HepG2 (cell line): Measurements from ENCODE around the gene SPRY1. TPM values are rescaled to one million over a fixed set of nuclear protein-coding genes. Genes with fewer than 3 reads are reported as not detected.

Experiments
- ATAC-seq: fragments of 200-7000 bp; cut with Tn5 transposase; 3 replicates; pipeline ENCODE4 v1.9.1; 2020; ENCODE audit warnings: mild to moderate bottlenecking, moderate library complexity
- BruUV-seq: library from RNA; stranded (reverse); fragments of 400-500 nt; replicated peaks from 2 replicates; lab custom pipeline; 2021; lab: Mats Ljungman, UMichigan
- CTCF ChIA-PET: fragments of 300-600 bp; formaldehyde crosslinking; extraction: SDS; loops from one replicate; lab custom pipeline; 2021; ENCODE audit warnings: low total read pairs, inconsistent platforms, low intra/inter-chr PET ratio; lab: Yijun Ruan, JAX
- POLR2A ChIA-PET: fragments of 350-600 bp; sonication (Branson Sonifier 250); formaldehyde crosslinking; loops from one replicate; lab custom pipeline; 2020; ENCODE audit warnings: antibody characterized with exemption, inconsistent platforms; lab: Yijun Ruan, JAX
- DNase-seq: peaks from one replicate; pipeline ENCODE4 v3.0.0-alpha.2; 2015; ENCODE audit warnings: low spot score
- FAIRE-seq: peaks from 3 replicates; lab custom pipeline; 2011; peaks lifted over from hg19 to GRCh38; lab: Jason Lieb, UNC
- H2AFZ ChIP-seq: one replicate; pipeline ENCODE4 v1.6.1; 2011; ENCODE audit warnings: low read length, inconsistent platforms
- H3K27ac ChIP-seq: fragments of 300-600 bp; 3 replicates; pipeline ENCODE4 v1.8.0; 2011; ENCODE audit warnings: mixed run types, mild to moderate bottlenecking, mixed read lengths, low read length, inconsistent platforms; ENCODE audit not compliant: insufficient read depth; ENCODE audit errors: extremely low read length
- H3K27me3 ChIP-seq, 2 experiments: fragments of 200-600 bp in 1 of 2; 2 replicates in 1 of 2; 3 replicates in 1 of 2; pipeline versions ENCODE4 v1.6.0 to v1.8.0; 2011; ENCODE audit warnings: low read length in 2 of 2, mild to moderate bottlenecking in 2 of 2, moderate library complexity in 2 of 2, inconsistent platforms in 1 of 2; ENCODE audit not compliant: insufficient read depth in 2 of 2, control insufficient read depth in 1 of 2
- H3K36me3 ChIP-seq, 2 experiments: fragments of 200-600 bp in 1 of 2; replicated peaks in 1 of 2; 2 replicates in 1 of 2; 3 replicates in 1 of 2; pipeline versions ENCODE4 v1.5.1 to v1.8.0; 2011; ENCODE audit warnings: low read length in 2 of 2, inconsistent platforms in 1 of 2; ENCODE audit not compliant: insufficient read depth in 2 of 2, control insufficient read depth in 1 of 2
- H3K4me1 ChIP-seq: 2 replicates; pipeline ENCODE4 v1.5.1; 2012; ENCODE audit warnings: low read length, inconsistent platforms; ENCODE audit not compliant: insufficient read depth
- H3K4me2 ChIP-seq: 2 replicates; pipeline ENCODE4 v1.6.0; 2011; ENCODE audit warnings: low read depth, low read length, inconsistent platforms
- H3K4me3 ChIP-seq, 3 experiments: fragments of 200-600 bp in 1 of 3; sonication (generic), shearing (Covaris generic) in 1 of 3; replicated peaks in 1 of 3; 2 replicates each; pipeline ENCODE4 v1.5.1; 2011 to 2016; ENCODE audit warnings: low read length in 3 of 3, inconsistent platforms in 2 of 3, low read depth in 2 of 3, mild to moderate bottlenecking in 2 of 3, control low read depth in 1 of 3, mixed read lengths in 1 of 3; ENCODE audit not compliant: insufficient read depth in 1 of 3
- H3K79me2 ChIP-seq: one replicate; pipeline ENCODE4 v1.6.1; 2011; ENCODE audit warnings: low read length, inconsistent platforms; ENCODE audit not compliant: insufficient read depth
- H3K9ac ChIP-seq: 2 replicates; pipeline ENCODE4 v1.6.0; 2011; ENCODE audit warnings: mild to moderate bottlenecking, low read depth, low read length, inconsistent platforms; ENCODE audit not compliant: insufficient read depth
- H3K9me3 ChIP-seq: 2 replicates; pipeline ENCODE4 v1.5.1; 2012; ENCODE audit warnings: mild to moderate bottlenecking, low read length
- H4K20me1 ChIP-seq: 2 replicates; pipeline ENCODE4 v1.6.0; 2011; ENCODE audit warnings: inconsistent platforms, mild to moderate bottlenecking, low read length, moderate library complexity; ENCODE audit not compliant: insufficient read depth
- ASH2L ChIP-seq: fragments of 300-600, 200-600 bp; sonication (generic); IDR thresholded peaks from 2 replicates; pipeline ENCODE4 v1.7.0; 2017; ENCODE audit warnings: low read depth, mild to moderate bottlenecking, moderate library complexity, mixed read lengths, low read length; ENCODE audit not compliant: insufficient read length
- CEBPZ ChIP-seq: IDR thresholded peaks from 2 replicates; pipeline ENCODE4 v1.6.1; 2012; ENCODE audit warnings: low read length, improper control_type of control experiment
- KDM5B ChIP-seq: sonication (generic); formaldehyde crosslinking; IDR thresholded peaks from 2 replicates; pipeline ENCODE4 v1.4.0; 2020; ENCODE audit warnings: missing genetic modification reagents, mild to moderate bottlenecking, borderline replicate concordance
- LBX2 ChIP-seq: sonication (generic); formaldehyde crosslinking; IDR thresholded peaks from 2 replicates; pipeline ENCODE4 v1.5.0; 2020; ENCODE audit warnings: missing genetic modification reagents, mild to moderate bottlenecking, borderline replicate concordance
- NFKBIZ ChIP-seq: IDR thresholded peaks from 2 replicates; pipeline ENCODE4 v1.6.1; 2018; ENCODE audit warnings: missing genetic modification reagents, missing compliant biosample characterization
- SMYD3 ChIP-seq: sonication (generic); formaldehyde crosslinking; IDR thresholded peaks from 2 replicates; pipeline ENCODE4 v1.8.1; 2023; ENCODE audit warnings: mild to moderate bottlenecking, missing genetic modification reagents
- SNAPC2 ChIP-seq: sonication (generic); formaldehyde crosslinking; IDR thresholded peaks from 2 replicates; pipeline ENCODE4 v1.8.1; 2022; ENCODE audit warnings: mild to moderate bottlenecking, missing genetic modification reagents
- ZFP90 ChIP-seq: sonication (generic); formaldehyde crosslinking; IDR thresholded peaks from 2 replicates; pipeline ENCODE4 v1.8.0; 2022; ENCODE audit warnings: missing genetic modification reagents, mild to moderate bottlenecking, inconsistent platforms, borderline replicate concordance
- WGBS: methylation state at CpG from one replicate; pipeline ENCODE4 v1.1.6; 2017; ENCODE audit warnings: low lambda C conversion rate; 5-methylcytosine and 5-hydroxymethylcytosine counted together
- in situ Hi-C: cut with HindIII; loops from 2 replicates; pipeline ENCODE4 v1.10.0; 2017; ENCODE audit warnings: low pct_unique_long_range_greater_than_20kb; ENCODE audit not compliant: extremely low pct_ligation_motif_present
- intact Hi-C: fragments of 100-400 bp; cut with micrococcal nuclease; formaldehyde crosslinking; loops from one replicate; pipeline ENCODE4 v1.10.0; 2022; ENCODE audit not compliant: unreplicated experiment
- polyA plus RNA-seq, 8 experiments: library from polyadenylated mRNA; depleted of rRNA in 3 of 8; stranded (reverse) in 7 of 8; unstranded in 1 of 8; fragments of >200 nt; fragmentation: Illumina TruSeq in 4 of 8; extraction: Trizol in 4 of 8; gene quantifications; 2 replicates each; pipeline versions ENCODE4 v1.2.1 to v1.2.3, GENCODE V29; 2011 to 2016; ENCODE audit warnings: low read depth in 4 of 8, missing spikeins in 1 of 8, mixed read lengths in 1 of 8; ENCODE audit not compliant: insufficient read depth in 1 of 8
- total RNA-seq, 5 experiments: library from RNA; depleted of rRNA; stranded (reverse); fragments of >200 nt; fragmentation: Illumina TruSeq; extraction: Trizol; gene quantifications; 2 replicates each; pipeline ENCODE4 v1.2.3, GENCODE V29; 2016; ENCODE audit warnings: low read depth in 1 of 5

The SPRY1 gene
- total and polyA plus RNA-seq, 2 of the 13 experiments (the other 11 are each of a cell fraction or from before 2014, with no cell fraction given) = 24.7 to 33.4 TPM

GRCh38 chr4:123352966-123353365 is 43.6 kb upstream of the SPRY1 start (continued):
- TF ChIP-seq CEBPZ = no peak
- TF ChIP-seq ASH2L = no peak
- TF ChIP-seq SMYD3 (CRISPR knock-in tag) = no peak
- no peak for TF ChIP-seq KDM5B (CRISPR knock-in tag)
- TF ChIP-seq, all 625 proteins: peak for 0

GRCh38 chr4:123353656-123354055 is 42.9 kb upstream of the SPRY1 start:
- BruUV-seq = no TSS peak
- DNase-seq (no peak), ATAC-seq (no peak), FAIRE-seq (no peak)
- Histone ChIP-seq H2AFZ (no peak overlapping the region), H3K36me3 (no peaks in the 10 kb centered on the region), H3K27me3 (no peaks in the 10 kb centered on the region), H3K4me3 (no peak overlapping the region), H3K9ac (no peak overlapping the region), H3K79me2 (no peaks in the 10 kb centered on the region), H4K20me1 (no peaks in the 10 kb centered on the region), H3K4me2 (no peak overlapping the region), H3K27ac (no peak overlapping the region), H3K9me3 (no peaks in the 10 kb centered on the region), H3K4me1 (peaks cover 23% of the 10 kb centered on the region)
- POLR2A ChIA-PET = no interaction called here
- intact Hi-C loops (loop anchor here (10.0 kb wide), 1 partner anchor 911 kb away; no protein-coding TSS in a partner anchor), in situ Hi-C loops (no loop called here)
- no peak for TF ChIP-seq LBX2
- no peak for TF ChIP-seq NFKBIZ (CRISPR knock-in tag)
- TF ChIP-seq SNAPC2 (CRISPR knock-in tag) = no peak
- no peak for TF ChIP-seq ZFP90 (CRISPR knock-in tag)
- CTCF ChIA-PET = no interaction called here
- WGBS = 100% methylated on average over 5 of the region's 6 CpGs
